HCT116 (cell line): ENCODE results near the gene U2AF2. TPM values are rescaled to one million over a fixed set of nuclear protein-coding genes. Genes with fewer than 3 reads are reported as not detected.
A peak's percentile ranks its signal among the peaks of the same experiment; 100 is the strongest.

Experiments used
- ATAC-seq: fragments of 200-7000 bp; cut with Tn5 transposase; 2 replicates; pipeline ENCODE4 v1.9.1; 2020; ENCODE audit warnings: mild to moderate bottlenecking, moderate library complexity
- BruUV-seq: library from RNA; stranded (reverse); fragments of 400-500 nt; replicated peaks from 2 replicates; lab custom pipeline; 2021; lab: Mats Ljungman, UMichigan
- CTCF ChIA-PET: fragments of 300-600 bp; sonication (Branson Sonifier 250); formaldehyde crosslinking; loops from one replicate; lab custom pipeline; 2021; ENCODE audit warnings: antibody characterized with exemption; lab: Charles Lee
- POLR2A ChIA-PET: fragments of 300-600, 350-600 bp; sonication (Branson Sonifier 250); formaldehyde crosslinking; loops from one replicate; lab custom pipeline; 2021; ENCODE audit warnings: antibody characterized with exemption; lab: Charles Lee
- RAD21 ChIA-PET, 2 experiments: fragments of 300-600 bp; sonication (Branson Sonifier 250); formaldehyde crosslinking; loops; one replicate each; lab custom pipeline; 2023; ENCODE audit warnings: low total read pairs in 2 of 2; ENCODE audit not compliant: uncharacterized antibody in 2 of 2, unreplicated experiment in 2 of 2, low non-redundant PET in 1 of 2; lab: Charles Lee
- DNase-seq: peaks from one replicate; pipeline ENCODE4 v3.0.0-alpha.2; 2010; ENCODE audit warnings: low read depth, low spot score
- H2AFZ ChIP-seq: fragments of 200-600 bp; shearing (Covaris generic), sonication (generic); 2 replicates; pipeline ENCODE4 v1.6.1; 2017; ENCODE audit warnings: low read depth, mixed run types, mixed read lengths, antibody characterized with exemption, low read length; ENCODE audit not compliant: poor library complexity, severe bottlenecking
- H3K27ac ChIP-seq: 2 replicates; pipeline ENCODE4 v1.5.1; 2012; ENCODE audit warnings: low read depth, low read length
- H3K27me3 ChIP-seq: fragments of 200-600 bp; sonication (generic); 2 replicates; pipeline ENCODE4 v1.6.1; 2016; ENCODE audit warnings: mixed run types, low read length, mixed read lengths; ENCODE audit not compliant: insufficient read depth
- H3K36me3 ChIP-seq, 2 experiments: fragments of 200-500 bp in 1 of 2; fragments of 200-600 bp in 1 of 2; sonication (Bioruptor generic) in 1 of 2; sonication (generic) in 1 of 2; 2 replicates each; pipeline versions ENCODE4 v1.5.1 to v1.6.1; 2014 to 2016; ENCODE audit warnings: low read length in 2 of 2, inconsistent platforms in 1 of 2, mixed read lengths in 1 of 2, mixed run types in 1 of 2; ENCODE audit not compliant: insufficient read depth in 2 of 2, control insufficient read depth in 1 of 2
- H3K4me1 ChIP-seq, 2 experiments: fragments of 200-600 bp in 1 of 2; sonication (generic) in 1 of 2; 2 replicates each; pipeline versions ENCODE4 v1.5.1 to v1.6.1; 2012 to 2017; ENCODE audit warnings: low read length in 2 of 2, inconsistent platforms in 1 of 2, mild to moderate bottlenecking in 1 of 2, mixed read lengths in 1 of 2, mixed run types in 1 of 2, moderate library complexity in 1 of 2; ENCODE audit not compliant: insufficient read depth in 2 of 2, control insufficient read depth in 1 of 2
- H3K4me2 ChIP-seq: fragments of 200-600 bp; sonication (generic); 2 replicates; pipeline ENCODE4 v1.6.1; 2017; ENCODE audit warnings: mixed run types, low read length, mixed read lengths
- H3K4me3 ChIP-seq, 2 experiments: fragments of 200-600 bp in 1 of 2; sonication (generic) in 1 of 2; replicated peaks in 1 of 2; 2 replicates each; pipeline ENCODE4 v1.5.1; 2011 to 2016; ENCODE audit warnings: low read length in 2 of 2, control low read depth in 1 of 2, low read depth in 1 of 2, mild to moderate bottlenecking in 1 of 2, mixed read lengths in 1 of 2, mixed run types in 1 of 2
- H3K79me2 ChIP-seq: fragments of 200-600 bp; sonication (generic); 2 replicates; pipeline ENCODE4 v1.6.1; 2017; ENCODE audit warnings: mild to moderate bottlenecking, mixed run types, low read length, moderate library complexity, mixed read lengths; ENCODE audit not compliant: insufficient read depth
- H3K9ac ChIP-seq: fragments of 200-600 bp; sonication (generic); 2 replicates; pipeline ENCODE4 v1.6.1; 2016; ENCODE audit warnings: low read length, mixed read lengths
- H3K9me2 ChIP-seq: fragments of 200-600 bp; sonication (generic), shearing (Covaris generic); 2 replicates; pipeline ENCODE4 v1.6.1; 2017; ENCODE audit warnings: mixed run types, mild to moderate bottlenecking, moderate library complexity; ENCODE audit not compliant: insufficient read depth
- H3K9me3 ChIP-seq, 2 experiments: fragments of 200-500 bp in 1 of 2; fragments of 200-600 bp in 1 of 2; sonication (Bioruptor generic) in 1 of 2; sonication (generic) in 1 of 2; 2 replicates each; pipeline ENCODE4 v1.6.1; 2014 to 2017; ENCODE audit warnings: low read length in 2 of 2, mixed read lengths in 2 of 2, inconsistent platforms in 1 of 2, low read depth in 1 of 2, mild to moderate bottlenecking in 1 of 2, mixed run types in 1 of 2, moderate library complexity in 1 of 2; ENCODE audit not compliant: control insufficient read depth in 1 of 2, insufficient read depth in 1 of 2
- H4K20me1 ChIP-seq: fragments of 200-600 bp; sonication (generic), shearing (Covaris generic); 2 replicates; pipeline ENCODE4 v1.6.1; 2017; ENCODE audit warnings: mixed run types, mild to moderate bottlenecking, moderate library complexity; ENCODE audit not compliant: insufficient read depth
- EGR1 ChIP-seq: IDR thresholded peaks from 2 replicates; pipeline ENCODE4 v1.6.1; 2012; ENCODE audit warnings: low read depth
- ELF1 ChIP-seq: IDR thresholded peaks from 2 replicates; pipeline ENCODE4 v1.6.1; 2012; ENCODE audit warnings: low read depth, borderline replicate concordance
- FOSL1 ChIP-seq: IDR thresholded peaks from 2 replicates; pipeline ENCODE4 v1.6.1; 2012; ENCODE audit warnings: low read depth
- JUND ChIP-seq: IDR thresholded peaks from 2 replicates; pipeline ENCODE4 v1.6.1; 2012
- SRF ChIP-seq: IDR thresholded peaks from 2 replicates; pipeline ENCODE4 v1.6.1; 2012; ENCODE audit warnings: low read depth
- TCF7L2 ChIP-seq: IDR thresholded peaks from 2 replicates; pipeline ENCODE4 v1.7.0; 2011; ENCODE audit warnings: borderline replicate concordance, inconsistent platforms; ENCODE audit not compliant: insufficient read depth, insufficient read length; ENCODE audit errors: extremely low read depth
- YY1 ChIP-seq: IDR thresholded peaks from 2 replicates; pipeline ENCODE4 v1.6.1; 2011; ENCODE audit warnings: low read length, low read depth, moderate library complexity, mild to moderate bottlenecking; ENCODE audit not compliant: insufficient replicate concordance; ENCODE audit errors: extremely low read depth
- intact Hi-C: fragments of 100-400 bp; cut with micrococcal nuclease; formaldehyde crosslinking; loops from 2 replicates; pipeline ENCODE4 v1.10.0; 2022
- total RNA-seq: library from RNA; stranded (reverse); gene quantifications from one replicate; pipeline ENCODE4 v1.2.1, GENCODE V29; 2021; ENCODE audit not compliant: unreplicated experiment
- TF ChIP-seq, protein P1 (sequence below): IDR thresholded peaks from 2 replicates; pipeline ENCODE4 v1.6.1; 2011; ENCODE audit warnings: mild to moderate bottlenecking, low read length, moderate library complexity; ENCODE audit not compliant: insufficient replicate concordance; ENCODE audit errors: extremely low read depth
- TF ChIP-seq, protein P2 (sequence below), 3 experiments: fragments of 200-600 bp in 1 of 3; sonication (generic) in 1 of 3; IDR thresholded peaks in 2 of 3; conservative IDR thresholded peaks in 1 of 3; 2 replicates each; pipeline ENCODE4 v1.5.1; 2012 to 2017; ENCODE audit warnings: low read depth in 2 of 3, low read length in 2 of 3, antibody characterized with exemption in 1 of 3, borderline replicate concordance in 1 of 3, control low read depth in 1 of 3, mild to moderate bottlenecking in 1 of 3, mixed read lengths in 1 of 3, mixed run types in 1 of 3, moderate library complexity in 1 of 3; ENCODE audit not compliant: insufficient read depth in 1 of 3

U2AF2 gene
- total RNA-seq, 1 experiment from 2014 or later = 259 TPM

DNA sequence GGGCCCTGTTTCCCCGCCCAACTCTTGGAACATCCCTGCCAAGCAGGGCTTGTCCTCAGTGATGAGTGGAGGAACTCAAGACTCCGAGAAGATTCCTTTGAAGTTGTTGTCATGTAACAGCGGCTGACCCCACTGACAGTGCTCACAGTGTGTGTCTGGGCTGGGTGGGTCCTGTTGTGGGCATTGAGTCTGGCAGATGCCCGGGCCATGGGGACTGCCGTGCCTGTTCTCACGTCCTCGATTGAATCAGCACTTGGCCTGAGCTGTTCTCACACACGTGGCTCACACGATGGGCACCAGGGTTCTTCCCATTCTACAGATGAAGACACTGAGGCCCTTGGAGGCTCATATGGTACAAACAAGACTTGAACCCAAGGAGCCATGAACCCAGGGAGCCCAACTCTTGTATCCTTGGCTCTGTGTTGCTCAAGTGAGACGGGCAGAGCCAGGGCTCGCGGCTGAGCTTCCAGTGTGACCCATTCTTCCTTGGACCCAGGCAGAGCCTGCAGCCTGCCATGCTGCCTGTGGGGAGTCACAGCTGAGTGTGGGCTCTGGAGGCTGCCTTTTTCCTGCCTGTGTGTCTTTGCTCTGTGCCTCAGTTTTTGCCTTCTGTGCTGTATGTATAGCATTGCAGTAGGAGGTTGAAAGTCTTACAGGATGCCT is 11.6 kb downstream of the U2AF2 start:
- Histone ChIP-seq H3K27me3 (no peaks in the 10 kb centered on the region), H3K79me2 (peaks cover 99% of the 10 kb centered on the region), H4K20me1 (peaks cover 6% of the 10 kb centered on the region; the same call in 1 of the 2 replicates), H3K4me2 (0 out of 2 replicates have a peak overlapping the region, but pooled peaks have one; percentile 23), H3K4me1 (peaks cover 5 to 29% of the 10 kb centered on the region in 2 experiments; a peak in 3 of 4 replicates), H3K9ac (no peak overlapping the region), H3K36me3 (peaks cover 54 to 79% of the 10 kb centered on the region in 2 experiments), H3K9me3 (no peaks in the 10 kb centered on the region), H2AFZ (no peak overlapping the region), H3K4me3 (no peak overlapping the region), H3K27ac (peak overlapping the region; percentile 18; the same call in 1 of the 2 replicates), H3K9me2 (no peaks in the 10 kb centered on the region)
- ATAC-seq (no peak), DNase-seq (no peak)
- BruUV-seq = no TSS peak
- ChIA-PET CTCF (no interaction called here), RAD21 (no interaction called here), POLR2A (interaction anchor here (1.1 kb wide), 1 partner anchor 12 kb away, joined by 5 read pairs; no protein-coding TSS in a partner anchor)
- intact Hi-C loops = no loop called here
- TF ChIP-seq, protein P1, sequence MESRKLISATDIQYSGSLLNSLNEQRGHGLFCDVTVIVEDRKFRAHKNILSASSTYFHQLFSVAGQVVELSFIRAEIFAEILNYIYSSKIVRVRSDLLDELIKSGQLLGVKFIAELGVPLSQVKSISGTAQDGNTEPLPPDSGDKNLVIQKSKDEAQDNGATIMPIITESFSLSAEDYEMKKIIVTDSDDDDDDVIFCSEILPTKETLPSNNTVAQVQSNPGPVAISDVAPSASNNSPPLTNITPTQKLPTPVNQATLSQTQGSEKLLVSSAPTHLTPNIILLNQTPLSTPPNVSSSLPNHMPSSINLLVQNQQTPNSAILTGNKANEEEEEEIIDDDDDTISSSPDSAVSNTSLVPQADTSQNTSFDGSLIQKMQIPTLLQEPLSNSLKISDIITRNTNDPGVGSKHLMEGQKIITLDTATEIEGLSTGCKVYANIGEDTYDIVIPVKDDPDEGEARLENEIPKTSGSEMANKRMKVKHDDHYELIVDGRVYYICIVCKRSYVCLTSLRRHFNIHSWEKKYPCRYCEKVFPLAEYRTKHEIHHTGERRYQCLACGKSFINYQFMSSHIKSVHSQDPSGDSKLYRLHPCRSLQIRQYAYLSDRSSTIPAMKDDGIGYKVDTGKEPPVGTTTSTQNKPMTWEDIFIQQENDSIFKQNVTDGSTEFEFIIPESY = no peak
- TF ChIP-seq SRF (no peak), EGR1 (no peak), JUND (no peak), ELF1 (no peak), YY1 (no peak), TCF7L2 (no peak), FOSL1 (no peak)
- TF ChIP-seq, protein P2, sequence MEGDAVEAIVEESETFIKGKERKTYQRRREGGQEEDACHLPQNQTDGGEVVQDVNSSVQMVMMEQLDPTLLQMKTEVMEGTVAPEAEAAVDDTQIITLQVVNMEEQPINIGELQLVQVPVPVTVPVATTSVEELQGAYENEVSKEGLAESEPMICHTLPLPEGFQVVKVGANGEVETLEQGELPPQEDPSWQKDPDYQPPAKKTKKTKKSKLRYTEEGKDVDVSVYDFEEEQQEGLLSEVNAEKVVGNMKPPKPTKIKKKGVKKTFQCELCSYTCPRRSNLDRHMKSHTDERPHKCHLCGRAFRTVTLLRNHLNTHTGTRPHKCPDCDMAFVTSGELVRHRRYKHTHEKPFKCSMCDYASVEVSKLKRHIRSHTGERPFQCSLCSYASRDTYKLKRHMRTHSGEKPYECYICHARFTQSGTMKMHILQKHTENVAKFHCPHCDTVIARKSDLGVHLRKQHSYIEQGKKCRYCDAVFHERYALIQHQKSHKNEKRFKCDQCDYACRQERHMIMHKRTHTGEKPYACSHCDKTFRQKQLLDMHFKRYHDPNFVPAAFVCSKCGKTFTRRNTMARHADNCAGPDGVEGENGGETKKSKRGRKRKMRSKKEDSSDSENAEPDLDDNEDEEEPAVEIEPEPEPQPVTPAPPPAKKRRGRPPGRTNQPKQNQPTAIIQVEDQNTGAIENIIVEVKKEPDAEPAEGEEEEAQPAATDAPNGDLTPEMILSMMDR (IDR thresholded peaks at IDR 0.05 in 2 of 3, conservative IDR thresholded peaks at IDR 0.05 in 1 of 3; ENCODE audit: borderline replicate concordance in 1 of 3, insufficient read depth in 1 of 3, low read depth in 2 of 3, low read length in 2 of 3) = no peak
